ENCODE results near the gene MORN1. TPM values are rescaled to one million over a fixed set of nuclear protein-coding genes. Genes with fewer than 3 reads are reported as not detected.
A peak's percentile ranks its signal among the peaks of the same experiment; 100 is the strongest.

Gene MORN1
- total RNA-seq, 2 donors from 2014 or later = 6.8 to 6.9 TPM

DNA sequence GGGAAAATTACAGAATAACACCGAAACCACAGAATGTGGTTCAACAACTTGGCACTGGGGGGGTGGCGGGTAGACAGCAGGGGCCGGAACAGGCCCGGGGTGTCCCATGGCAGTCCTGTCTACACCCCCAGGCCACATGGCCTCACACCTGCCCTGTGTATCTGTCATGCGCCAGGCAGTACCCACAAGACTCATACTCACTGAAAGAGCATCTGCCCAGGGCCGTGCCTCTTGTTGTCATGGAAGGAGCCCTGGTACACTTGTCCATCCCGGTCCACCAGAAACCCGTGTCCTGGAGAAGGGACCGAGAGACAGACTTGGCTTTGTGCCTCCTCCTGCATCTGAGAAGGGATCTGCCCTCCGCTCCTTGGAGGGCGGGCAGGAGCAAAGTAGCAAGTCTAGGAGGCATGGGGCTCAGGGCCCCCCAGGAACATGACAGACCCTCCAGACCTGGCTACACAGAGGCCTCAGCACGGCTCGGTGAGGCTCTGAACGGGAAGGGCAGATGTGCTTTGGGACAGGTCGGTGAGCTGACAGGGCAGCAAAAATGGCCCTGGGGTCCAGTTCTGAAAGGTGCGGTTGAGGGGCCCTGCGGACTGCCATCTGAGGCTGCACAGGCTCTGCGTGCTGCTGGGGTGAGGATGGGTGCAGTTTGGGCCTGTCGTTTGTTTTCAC is 5.6 kb downstream of the MORN1 start:
- Mint-ChIP-seq H3K4me1 (ENCODE audit: low read depth) (peaks cover 10% of the 10 kb centered on the region), H3K27me3 (ENCODE audit: low read depth) (no peaks in the 10 kb centered on the region), H3K4me3 (no peak overlapping the region), H3K9me3 (no peaks in the 10 kb centered on the region), H3K27ac (no peak overlapping the region), H3K36me3 (ENCODE audit: insufficient read depth in 2 of 2) (no peaks in the 10 kb centered on the region)
- ATAC-seq (replicated peaks in 1 of 2) (no peak), DNase-seq (no peak)

DNA sequence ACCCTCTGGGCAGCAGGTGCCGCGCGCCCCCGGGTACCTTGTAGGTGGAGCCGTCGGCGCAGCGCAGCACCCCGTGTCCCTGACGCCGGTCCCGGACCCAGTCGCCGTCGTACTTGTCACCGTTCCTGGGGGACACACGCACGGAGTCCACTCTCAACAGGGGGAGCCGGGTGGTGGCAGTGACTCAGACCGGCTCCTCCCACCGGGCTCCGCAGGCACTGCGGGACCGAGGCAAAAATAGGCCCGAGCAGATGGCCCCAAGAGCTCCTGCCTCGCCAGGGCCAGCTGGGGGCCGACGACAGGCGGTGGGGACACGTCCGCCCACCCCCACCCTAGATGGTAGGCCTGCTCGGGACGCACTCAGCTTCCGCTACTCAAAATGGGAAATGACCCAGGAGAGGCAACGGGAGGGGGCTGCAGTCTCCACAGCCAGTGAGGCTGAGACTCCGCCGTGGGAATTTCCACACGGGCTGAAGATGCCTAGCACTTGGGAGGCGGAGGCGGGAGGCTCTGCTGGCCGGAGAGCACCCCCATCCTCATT is 6.3 kb downstream of the MORN1 start:
- ATAC-seq (replicated peaks in 1 of 2) (no peak), DNase-seq (no peak)
- no peaks in the 10 kb centered on the region for H3K36me3 Mint-ChIP-seq (ENCODE audit: insufficient read depth in 2 of 2)
- H3K4me1 Mint-ChIP-seq (ENCODE audit: low read depth) = peaks cover 3% of the 10 kb centered on the region
- H3K9me3 Mint-ChIP-seq = no peaks in the 10 kb centered on the region
- no peaks in the 10 kb centered on the region for H3K27me3 Mint-ChIP-seq (ENCODE audit: low read depth)
- H3K4me3 Mint-ChIP-seq = no peak overlapping the region
- no peak overlapping the region for H3K27ac Mint-ChIP-seq

DNA sequence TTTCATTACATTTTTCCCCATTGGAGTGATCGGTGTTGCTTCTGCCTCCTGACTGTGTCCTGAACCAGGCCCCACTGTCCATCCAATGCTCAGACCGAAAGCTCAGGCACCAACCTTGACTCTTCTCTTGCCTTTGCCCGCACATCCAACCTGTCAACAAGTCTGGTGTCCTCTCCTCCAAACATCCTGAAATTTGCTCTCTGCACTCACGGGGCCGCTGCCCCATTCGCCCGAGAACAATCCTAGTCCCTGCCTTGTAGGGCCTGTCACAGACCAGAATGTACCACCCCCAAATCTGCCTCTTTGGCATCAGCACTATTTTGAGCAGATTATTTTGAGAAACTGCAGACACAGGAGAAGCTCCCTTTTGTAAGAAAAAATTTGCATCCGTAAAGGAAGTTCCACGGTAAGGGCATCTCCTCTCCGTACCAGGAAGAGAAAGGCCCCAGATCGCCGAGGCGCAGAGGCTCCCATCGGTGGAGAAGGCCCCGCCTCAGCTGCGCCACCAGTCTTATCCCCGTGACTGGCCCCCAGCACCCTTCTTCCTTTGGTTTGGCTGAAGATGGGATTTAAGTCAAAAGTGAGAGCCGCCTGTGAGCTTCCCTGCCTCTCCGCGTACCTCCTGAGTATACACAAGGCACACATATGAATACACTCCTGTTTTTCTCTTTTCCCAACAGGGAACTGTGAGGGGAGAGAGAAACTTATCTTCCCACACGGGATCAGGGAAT is 7.1 kb downstream of the MORN1 start:
- no peak overlapping the region for H3K27ac Mint-ChIP-seq
- H3K27me3 Mint-ChIP-seq (ENCODE audit: low read depth) = no peaks in the 10 kb centered on the region
- ATAC-seq (replicated peaks in 1 of 2) (no peak), DNase-seq (no peak)
- H3K4me3 Mint-ChIP-seq = no peak overlapping the region
- H3K9me3 Mint-ChIP-seq = no peaks in the 10 kb centered on the region
- H3K4me1 Mint-ChIP-seq (ENCODE audit: low read depth) = no peaks in the 10 kb centered on the region
- no peaks in the 10 kb centered on the region for H3K36me3 Mint-ChIP-seq (ENCODE audit: insufficient read depth in 2 of 2)

DNA sequence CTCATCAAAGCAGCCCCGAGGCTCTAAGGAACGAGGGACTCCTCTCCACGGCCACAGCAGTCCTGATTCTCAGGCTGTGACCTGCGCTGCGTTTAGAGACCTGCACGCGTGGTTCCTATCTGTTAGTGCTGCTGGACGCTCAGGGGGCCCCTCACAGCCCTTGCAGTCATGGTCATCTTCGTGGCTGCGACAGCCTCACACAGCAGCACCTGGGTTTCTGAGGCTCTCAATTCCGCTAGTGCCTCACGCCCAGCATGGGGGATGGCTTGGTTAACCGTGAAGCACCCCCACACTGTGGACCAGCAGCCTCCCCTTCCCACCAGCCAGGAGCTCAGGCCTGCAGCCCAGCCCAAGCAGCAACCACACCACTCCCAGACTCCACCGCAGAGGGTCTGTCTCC is 7.8 kb downstream of the MORN1 start:
- Mint-ChIP-seq H3K27ac (no peak overlapping the region), H3K9me3 (no peaks in the 10 kb centered on the region), H3K36me3 (ENCODE audit: insufficient read depth in 2 of 2) (no peaks in the 10 kb centered on the region), H3K4me1 (ENCODE audit: low read depth) (no peaks in the 10 kb centered on the region), H3K4me3 (no peak overlapping the region), H3K27me3 (ENCODE audit: low read depth) (no peaks in the 10 kb centered on the region)
- ATAC-seq (replicated peaks in 1 of 2) (no peak), DNase-seq (no peak)

DNA sequence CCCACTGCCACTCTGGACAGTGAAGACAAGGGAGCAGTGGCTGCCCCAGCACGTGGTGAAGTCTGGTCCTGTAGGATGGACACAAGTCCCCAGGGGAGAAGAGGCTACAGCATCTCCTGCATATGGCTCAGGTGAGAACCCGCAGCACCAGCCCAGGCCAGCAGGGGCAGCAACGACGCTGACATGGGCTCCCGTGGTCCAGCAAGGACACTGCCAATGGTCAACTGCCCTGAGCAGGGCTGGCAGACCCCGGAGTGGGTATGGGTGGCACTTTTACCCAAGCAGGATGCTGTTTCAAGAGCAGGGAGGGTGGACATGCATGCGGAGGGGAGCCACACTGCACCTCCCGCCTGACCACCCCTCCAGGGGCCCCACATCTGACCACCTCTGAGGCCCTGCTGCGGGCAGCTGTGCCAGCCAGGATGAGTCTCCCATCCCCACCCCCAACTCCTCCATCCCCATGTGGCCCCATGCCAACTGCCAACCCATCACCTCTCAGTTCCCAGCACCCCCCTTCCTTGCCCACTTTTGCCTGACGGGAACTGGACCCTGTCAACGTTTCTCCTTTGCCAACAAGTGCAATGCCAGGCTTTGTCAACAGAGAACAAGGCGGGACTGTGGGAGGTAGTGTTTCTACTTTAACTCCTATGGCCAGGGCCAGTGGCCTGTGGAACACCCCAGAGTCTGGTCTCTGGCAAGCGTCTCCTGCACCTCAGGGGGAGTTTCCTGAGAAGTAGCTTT is 8.6 kb downstream of the MORN1 start:
- DNase-seq = peak; percentile 47 to 48

DNA sequence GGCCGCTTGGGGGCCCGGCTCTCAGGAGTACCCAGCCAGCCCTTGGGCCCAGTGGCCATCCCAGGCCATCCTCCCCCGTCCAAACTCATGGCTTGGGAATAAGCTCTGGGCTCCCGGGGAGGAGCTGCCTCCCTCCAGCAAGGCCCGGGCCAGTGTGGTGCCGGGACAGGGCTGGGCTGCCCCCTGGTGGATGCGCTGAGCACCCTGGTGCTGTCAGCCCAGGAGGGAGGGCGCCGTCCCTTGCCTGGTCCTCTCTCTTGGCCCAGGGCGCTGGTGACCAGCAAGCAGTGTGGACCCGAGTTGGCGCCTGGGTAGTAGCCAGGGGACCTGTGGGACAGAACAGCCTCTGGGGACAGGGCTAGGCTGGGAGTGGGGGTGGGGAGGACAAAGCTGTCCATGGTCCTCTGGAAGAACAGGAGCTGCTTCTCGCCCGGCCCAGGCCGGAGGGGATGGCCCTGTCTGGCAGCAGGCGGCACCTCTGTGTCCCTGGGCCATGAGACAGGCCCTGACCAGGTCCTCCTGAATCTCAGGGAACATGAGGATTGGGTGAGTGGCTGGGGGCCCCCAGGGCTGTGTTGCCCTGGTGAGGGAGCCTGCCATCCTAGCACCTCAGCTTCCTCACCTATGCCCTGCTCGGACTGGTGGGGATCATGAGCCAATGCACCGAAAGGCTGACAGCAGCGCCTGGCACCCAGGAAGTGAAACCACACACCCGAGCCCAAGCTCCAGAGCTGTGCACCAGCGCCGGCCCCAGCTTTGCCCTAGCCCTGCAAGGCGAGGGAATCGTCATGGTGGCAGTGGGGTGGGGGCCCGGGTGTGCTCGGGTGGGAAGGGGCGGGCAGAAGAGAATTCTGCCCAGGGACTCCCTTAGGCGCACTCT is 9.4 kb downstream of the MORN1 start:
- H3K4me3 Mint-ChIP-seq = no peak overlapping the region
- no peaks in the 10 kb centered on the region for H3K9me3 Mint-ChIP-seq
- no peaks in the 10 kb centered on the region for H3K4me1 Mint-ChIP-seq (ENCODE audit: low read depth)
- H3K36me3 Mint-ChIP-seq (ENCODE audit: insufficient read depth in 2 of 2) = no peaks in the 10 kb centered on the region
- DNase-seq (peak; percentile 85 to 87), ATAC-seq (replicated peaks in 1 of 2) (peak; percentile 97 to 98)
- no peaks in the 10 kb centered on the region for H3K27me3 Mint-ChIP-seq (ENCODE audit: low read depth)
- no peak overlapping the region for H3K27ac Mint-ChIP-seq

More for the DNA sequence above, 8.6 kb downstream of the MORN1 start:
- no peaks in the 10 kb centered on the region for H3K27me3 Mint-ChIP-seq (ENCODE audit: low read depth)
- no peaks in the 10 kb centered on the region for H3K36me3 Mint-ChIP-seq (ENCODE audit: insufficient read depth in 2 of 2)
- no peak overlapping the region for H3K4me3 Mint-ChIP-seq
- ATAC-seq (replicated peaks in 1 of 2) = peak; percentile 27 to 37
- H3K27ac Mint-ChIP-seq = no peak overlapping the region
- no peaks in the 10 kb centered on the region for H3K9me3 Mint-ChIP-seq
- no peaks in the 10 kb centered on the region for H3K4me1 Mint-ChIP-seq (ENCODE audit: low read depth)

DNA sequence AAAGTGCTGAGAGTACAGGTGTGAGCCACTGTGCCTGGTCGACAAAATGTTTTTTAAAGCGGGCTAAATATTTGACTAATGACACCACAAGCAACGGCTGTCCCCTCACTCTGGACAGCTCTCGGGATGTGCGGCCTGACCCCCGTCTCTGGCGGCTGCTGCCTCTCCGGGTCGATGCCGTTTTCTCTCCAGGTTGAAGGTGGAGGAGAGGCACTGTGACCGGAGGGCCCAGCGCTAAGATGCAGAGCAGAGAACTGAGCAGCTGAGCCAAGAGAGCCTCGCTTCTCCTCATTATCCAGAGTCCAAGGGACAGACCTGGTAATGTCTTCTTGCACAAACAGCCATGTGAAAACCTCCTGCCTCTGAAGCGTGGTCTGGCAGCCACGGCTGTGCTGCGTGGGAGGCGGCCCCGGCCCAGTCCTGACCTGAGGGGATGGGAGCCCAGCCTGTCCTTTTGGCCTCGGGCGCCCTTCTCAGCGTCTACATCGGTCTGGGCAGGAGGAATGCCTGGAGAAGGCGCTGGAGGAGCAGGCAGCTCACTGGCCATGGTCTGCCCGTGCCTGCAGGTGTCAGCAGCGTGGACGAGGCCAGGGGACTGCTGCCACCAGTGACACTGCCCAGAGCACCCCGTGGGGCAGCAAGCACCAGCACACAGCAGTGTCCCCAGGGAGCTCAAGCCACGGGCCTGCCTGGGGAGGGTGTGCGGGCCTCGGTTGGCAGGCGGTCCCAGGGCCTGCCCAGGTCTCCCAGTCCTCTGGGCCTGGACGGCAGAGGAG is 10.3 kb downstream of the MORN1 start:
- Mint-ChIP-seq H3K4me1 (ENCODE audit: low read depth) (no peaks in the 10 kb centered on the region), H3K27ac (no peak overlapping the region), H3K9me3 (no peaks in the 10 kb centered on the region), H3K4me3 (no peak overlapping the region), H3K36me3 (ENCODE audit: insufficient read depth in 2 of 2) (no peaks in the 10 kb centered on the region), H3K27me3 (ENCODE audit: low read depth) (no peaks in the 10 kb centered on the region)
- no peak for ATAC-seq (replicated peaks in 1 of 2)
- no peak for DNase-seq

DNA sequence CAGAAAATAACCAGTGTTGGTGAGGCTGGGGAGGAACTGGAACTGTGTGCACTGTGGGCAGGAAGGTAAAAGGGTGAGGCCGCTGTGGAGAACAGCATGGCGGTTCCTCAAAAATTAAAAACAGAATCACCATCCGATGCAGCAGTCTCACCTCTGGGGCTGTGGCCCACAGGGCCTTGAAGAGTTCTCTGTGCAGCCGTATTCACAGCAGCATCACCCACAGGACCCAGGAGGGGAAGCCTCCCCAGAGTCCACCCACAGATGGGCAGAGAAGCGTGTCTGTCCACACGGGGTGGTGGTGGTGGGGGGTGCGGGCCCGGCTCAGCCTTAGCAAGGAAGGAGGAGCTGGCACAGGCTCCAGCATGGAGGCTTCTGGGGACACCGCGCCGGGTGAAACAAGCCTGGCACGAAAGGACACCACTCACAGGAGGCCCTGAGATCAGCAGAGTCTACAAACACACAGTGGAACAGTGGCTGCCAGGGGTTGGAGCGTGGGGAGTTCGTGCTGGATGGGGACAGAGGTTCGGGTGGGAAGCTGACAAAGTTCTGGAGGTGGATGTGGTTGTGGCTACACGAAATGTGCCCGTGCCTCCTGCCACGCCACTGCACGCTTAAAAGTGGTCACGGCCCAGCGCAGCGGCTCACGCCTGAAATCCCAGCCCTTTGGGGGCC is 11.5 kb downstream of the MORN1 start:
- ATAC-seq (replicated peaks in 1 of 2) = no peak
- no peaks in the 10 kb centered on the region for H3K27me3 Mint-ChIP-seq (ENCODE audit: low read depth)
- H3K4me3 Mint-ChIP-seq = no peak overlapping the region
- no peaks in the 10 kb centered on the region for H3K9me3 Mint-ChIP-seq
- no peaks in the 10 kb centered on the region for H3K4me1 Mint-ChIP-seq (ENCODE audit: low read depth)
- DNase-seq = no peak
- no peaks in the 10 kb centered on the region for H3K36me3 Mint-ChIP-seq (ENCODE audit: insufficient read depth in 2 of 2)
- no peak overlapping the region for H3K27ac Mint-ChIP-seq

DNA sequence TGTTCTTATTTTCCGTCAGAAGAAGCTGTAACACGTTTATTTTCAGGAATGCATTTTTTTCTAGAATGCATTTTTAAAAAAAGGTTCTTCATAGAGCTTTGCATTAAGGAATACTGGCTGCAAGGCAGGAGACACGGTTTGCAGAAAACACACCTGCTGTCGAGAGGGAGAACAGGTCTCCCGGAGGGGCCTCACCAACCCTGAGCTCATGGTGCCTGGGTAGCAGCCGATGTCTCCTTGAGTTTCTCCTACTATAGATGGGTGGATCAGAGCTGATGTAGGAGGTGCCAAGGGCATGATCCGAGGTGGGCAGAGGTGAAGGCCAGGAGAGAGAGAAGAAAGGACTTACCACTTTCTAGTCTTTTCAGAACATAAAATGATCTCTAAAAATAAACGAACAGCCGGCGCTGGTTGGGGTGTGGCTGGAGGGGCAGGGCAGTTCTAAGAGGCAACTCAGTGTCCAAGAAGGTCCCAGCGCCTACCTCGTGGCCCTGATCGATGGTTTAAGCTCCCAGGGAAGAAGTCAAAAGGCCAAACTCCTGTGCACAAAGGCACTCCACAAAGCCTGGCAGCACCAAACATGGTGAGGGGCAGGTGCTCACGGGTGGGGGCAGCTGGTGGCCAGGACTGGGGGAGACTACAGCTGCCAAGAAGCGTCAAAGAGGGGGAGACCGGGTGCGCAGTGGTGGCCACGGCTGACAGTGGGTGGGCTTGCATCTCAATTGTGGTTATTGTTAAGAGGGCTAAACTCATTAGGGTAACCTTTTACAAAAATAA is 12.2 kb downstream of the MORN1 start:
- H3K4me1 Mint-ChIP-seq (ENCODE audit: low read depth) = no peaks in the 10 kb centered on the region
- no peak overlapping the region for H3K4me3 Mint-ChIP-seq
- ATAC-seq (replicated peaks in 1 of 2) (no peak), DNase-seq (no peak)
- no peaks in the 10 kb centered on the region for H3K9me3 Mint-ChIP-seq
- H3K36me3 Mint-ChIP-seq (ENCODE audit: insufficient read depth in 2 of 2) = no peaks in the 10 kb centered on the region
- H3K27me3 Mint-ChIP-seq (ENCODE audit: low read depth) = no peaks in the 10 kb centered on the region
- H3K27ac Mint-ChIP-seq = no peak overlapping the region

DNA sequence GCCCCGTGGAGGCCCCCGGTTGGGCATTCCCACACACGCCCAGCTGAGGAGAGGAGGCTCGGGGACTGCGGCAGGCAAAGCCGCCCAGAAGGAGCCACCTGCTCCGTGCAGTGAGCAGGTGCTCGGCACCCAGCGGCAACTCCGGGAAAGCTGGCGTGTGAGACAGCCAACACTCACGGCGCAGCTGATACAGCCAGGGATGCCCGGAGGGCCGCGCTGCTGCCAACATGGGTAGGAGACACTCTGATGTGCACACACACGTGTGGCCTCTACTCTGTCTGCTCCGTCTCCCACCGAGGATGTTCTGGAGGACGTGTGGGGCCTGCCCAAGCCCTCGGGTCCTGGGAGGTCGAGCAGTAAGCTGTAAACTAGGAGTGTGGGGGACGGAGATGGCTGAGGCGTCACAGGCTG is 12.9 kb downstream of the MORN1 start:
- ATAC-seq (replicated peaks in 1 of 2) (no peak), DNase-seq (no peak)
- H3K4me1 Mint-ChIP-seq (ENCODE audit: low read depth) = no peaks in the 10 kb centered on the region
- no peaks in the 10 kb centered on the region for H3K27me3 Mint-ChIP-seq (ENCODE audit: low read depth)
- H3K9me3 Mint-ChIP-seq = no peaks in the 10 kb centered on the region
- H3K27ac Mint-ChIP-seq = no peak overlapping the region
- no peaks in the 10 kb centered on the region for H3K36me3 Mint-ChIP-seq (ENCODE audit: insufficient read depth in 2 of 2)
- no peak overlapping the region for H3K4me3 Mint-ChIP-seq

DNA sequence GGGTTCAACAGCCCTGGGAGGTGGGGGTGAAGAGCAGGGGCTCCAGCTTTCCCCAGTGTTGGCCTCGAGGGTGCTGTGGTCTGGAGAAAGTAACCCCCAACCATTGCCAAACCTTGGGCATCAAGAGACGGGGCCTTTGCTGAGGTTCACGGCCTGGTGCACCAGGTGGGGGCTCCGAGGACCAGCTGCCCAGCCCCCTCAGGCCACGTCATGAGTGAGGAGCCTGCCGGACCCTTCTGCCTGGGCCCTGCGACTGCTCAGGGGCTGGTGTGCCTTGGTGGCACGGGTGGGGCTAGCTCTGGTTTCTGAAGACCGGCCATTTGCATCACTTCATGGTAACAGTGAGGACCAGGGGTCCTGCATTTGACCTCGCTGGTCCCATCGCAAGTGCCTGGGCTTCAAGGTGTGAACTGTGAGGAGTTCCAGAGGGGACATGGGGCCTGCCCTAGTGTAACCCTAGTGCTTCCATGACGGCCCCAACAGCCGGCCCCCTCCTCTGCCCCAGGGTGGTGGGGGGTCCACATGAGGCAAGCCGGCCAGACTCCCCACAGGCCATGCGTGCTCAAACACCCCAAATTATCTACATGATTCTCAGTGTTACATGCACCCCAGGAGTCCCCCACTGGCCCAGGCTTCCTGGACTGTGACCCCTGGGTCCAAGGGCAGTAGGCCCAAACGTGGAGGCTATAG is 13.5 kb downstream of the MORN1 start:
- DNase-seq = no peak
- no peak for ATAC-seq (replicated peaks in 1 of 2)
- H3K27me3 Mint-ChIP-seq (ENCODE audit: low read depth) = no peaks in the 10 kb centered on the region
- no peaks in the 10 kb centered on the region for H3K9me3 Mint-ChIP-seq
- H3K36me3 Mint-ChIP-seq (ENCODE audit: insufficient read depth in 2 of 2) = no peaks in the 10 kb centered on the region
- no peak overlapping the region for H3K27ac Mint-ChIP-seq
- no peaks in the 10 kb centered on the region for H3K4me1 Mint-ChIP-seq (ENCODE audit: low read depth)
- H3K4me3 Mint-ChIP-seq = no peak overlapping the region
